MM.1S (cell line): ENCODE data around the gene STK32C.

ENCODE experiments used
- DNase-seq: peaks from one replicate; pipeline ENCODE4 v3.0.0-alpha.2; 2015
- H2AFZ ChIP-seq: fragments of 300-600 bp; sonication (generic); 2 replicates; pipeline ENCODE4 v1.6.0; 2016; ENCODE audit warnings: antibody characterized with exemption, low read length
- H3F3A ChIP-seq: fragments of 300-600 bp; sonication (generic); 2 replicates; pipeline ENCODE4 v1.6.1; 2016; ENCODE audit warnings: mild to moderate bottlenecking, antibody characterized with exemption, low read length, moderate library complexity, mixed read lengths; ENCODE audit not compliant: insufficient read depth
- H3K27ac ChIP-seq: fragments of 300-600 bp; sonication (generic); 2 replicates; pipeline ENCODE4 v1.5.1; 2016; ENCODE audit warnings: mild to moderate bottlenecking, low read length
- H3K27me3 ChIP-seq: fragments of 300-600 bp; sonication (generic); replicated peaks from 2 replicates; pipeline ENCODE4 v1.6.0; 2016; ENCODE audit warnings: low read length; ENCODE audit not compliant: insufficient read depth
- H3K36me3 ChIP-seq: fragments of 300-600 bp; sonication (generic); replicated peaks from 2 replicates; pipeline ENCODE4 v1.6.1; 2016; ENCODE audit warnings: mild to moderate bottlenecking, low read length, mixed read lengths; ENCODE audit not compliant: insufficient read depth
- H3K4me1 ChIP-seq: fragments of 300-600 bp; sonication (generic); 2 replicates; pipeline ENCODE4 v1.6.1; 2016; ENCODE audit warnings: low read length, mixed read lengths
- H3K4me2 ChIP-seq: fragments of 300-600 bp; sonication (generic); 2 replicates; pipeline ENCODE4 v1.6.0; 2016; ENCODE audit warnings: low read depth, low read length
- H3K4me3 ChIP-seq: fragments of 300-600 bp; sonication (generic); 2 replicates; pipeline ENCODE4 v1.5.1; 2016; ENCODE audit warnings: low read length, mixed read lengths
- H3K79me2 ChIP-seq: fragments of 300-600 bp; sonication (generic); 2 replicates; pipeline ENCODE4 v1.6.1; 2016; ENCODE audit warnings: mixed run types, low read length, mixed read lengths
- H3K9ac ChIP-seq: fragments of 300-600 bp; sonication (generic); 2 replicates; pipeline ENCODE4 v1.6.1; 2016; ENCODE audit warnings: low read length, mixed read lengths
- H3K9me2 ChIP-seq: fragments of 300-600 bp; sonication (generic); replicated peaks from 2 replicates; pipeline ENCODE4 v1.6.1; 2016; ENCODE audit warnings: mild to moderate bottlenecking, low read length, mixed read lengths; ENCODE audit not compliant: insufficient read depth
- H3K9me3 ChIP-seq: fragments of 300-600 bp; sonication (generic); replicated peaks from 2 replicates; pipeline ENCODE4 v1.6.1; 2016; ENCODE audit warnings: mild to moderate bottlenecking, low read length, mixed read lengths; ENCODE audit not compliant: insufficient read depth
- H4K20me1 ChIP-seq: fragments of 300-600 bp; sonication (generic); 2 replicates; pipeline ENCODE4 v1.6.1; 2016; ENCODE audit warnings: mild to moderate bottlenecking, low read length, moderate library complexity, mixed read lengths; ENCODE audit not compliant: insufficient read depth
- CTCF ChIP-seq: fragments of 300-600 bp; sonication (generic); IDR thresholded peaks from 2 replicates; pipeline ENCODE4 v1.5.1; 2016; ENCODE audit warnings: antibody characterized with exemption, low read length, mixed read lengths
- EZH2 ChIP-seq: fragments of 300-600 bp; sonication (generic); optimal IDR thresholded peaks from 2 replicates; pipeline ENCODE3; 2017; ENCODE audit warnings: low read depth, mild to moderate bottlenecking, antibody characterized with exemption, low read length, mixed read lengths
- EZH2phosphoT487 ChIP-seq: fragments of 300-600 bp; sonication (generic); IDR thresholded peaks from 2 replicates; pipeline ENCODE4 v1.6.1; 2018; ENCODE audit warnings: antibody characterized with exemption, low read length

Gene STK32C

GRCh38 chr10:132238371-132239125 is 69.2 kb downstream of the STK32C start:
- H3K79me2 ChIP-seq, result no peaks in the 10 kb centered on the region
- H3K9me3 ChIP-seq, result no peaks in the 10 kb centered on the region
- H3K36me3 ChIP-seq, result no peaks in the 10 kb centered on the region
- H3K4me3 ChIP-seq, result no peak overlapping the region
- no peak overlapping the region for H2AFZ ChIP-seq
- no peak for DNase-seq
- H3K27ac ChIP-seq, result no peak overlapping the region
- no peak overlapping the region for H3K4me2 ChIP-seq
- H4K20me1 ChIP-seq, result no peaks in the 10 kb centered on the region
- H3F3A ChIP-seq, result no peaks in the 10 kb centered on the region
- no peaks in the 10 kb centered on the region for H3K4me1 ChIP-seq
- H3K9ac ChIP-seq, result no peak overlapping the region
- H3K9me2 ChIP-seq, result no peaks in the 10 kb centered on the region
- TF ChIP-seq EZH2phosphoT487 (no peak), EZH2 (no peak), CTCF (no peak)
- no peaks in the 10 kb centered on the region for H3K27me3 ChIP-seq

DNA sequence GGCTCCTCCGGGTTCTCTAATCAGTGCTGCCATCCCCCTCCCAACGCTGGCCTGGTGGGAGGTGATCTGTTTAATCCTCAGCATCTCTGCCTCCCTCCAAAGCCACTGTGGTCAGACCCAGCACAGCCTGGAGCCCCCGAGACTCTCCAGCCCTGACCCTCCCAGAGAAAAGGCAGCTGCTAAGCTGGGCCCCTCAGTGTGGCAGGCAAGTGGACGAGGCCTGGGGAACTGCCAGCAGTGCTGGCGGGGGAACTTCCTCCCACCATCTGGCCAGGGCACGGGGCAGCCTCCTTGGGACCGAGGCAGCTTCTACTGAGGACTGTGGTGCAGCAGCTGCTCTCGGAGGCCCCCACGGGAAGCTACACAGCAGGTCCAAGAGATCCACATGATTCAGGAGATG is 69.9 kb downstream of the STK32C start:
- H3K9me3 ChIP-seq, result no peaks in the 10 kb centered on the region
- no peak overlapping the region for H3K9ac ChIP-seq
- H3K4me1 ChIP-seq, result no peaks in the 10 kb centered on the region
- H3K4me2 ChIP-seq, result no peak overlapping the region
- no peaks in the 10 kb centered on the region for H3K27me3 ChIP-seq
- TF ChIP-seq EZH2 (no peak), CTCF (no peak), EZH2phosphoT487 (no peak)
- H3K79me2 ChIP-seq, result no peaks in the 10 kb centered on the region
- no peak overlapping the region for H3K27ac ChIP-seq
- no peaks in the 10 kb centered on the region for H3F3A ChIP-seq
- H3K36me3 ChIP-seq, result no peaks in the 10 kb centered on the region
- H4K20me1 ChIP-seq, result no peaks in the 10 kb centered on the region
- H3K9me2 ChIP-seq, result no peaks in the 10 kb centered on the region
- H3K4me3 ChIP-seq, result no peak overlapping the region
- H2AFZ ChIP-seq, result no peak overlapping the region
- no peak for DNase-seq

DNA sequence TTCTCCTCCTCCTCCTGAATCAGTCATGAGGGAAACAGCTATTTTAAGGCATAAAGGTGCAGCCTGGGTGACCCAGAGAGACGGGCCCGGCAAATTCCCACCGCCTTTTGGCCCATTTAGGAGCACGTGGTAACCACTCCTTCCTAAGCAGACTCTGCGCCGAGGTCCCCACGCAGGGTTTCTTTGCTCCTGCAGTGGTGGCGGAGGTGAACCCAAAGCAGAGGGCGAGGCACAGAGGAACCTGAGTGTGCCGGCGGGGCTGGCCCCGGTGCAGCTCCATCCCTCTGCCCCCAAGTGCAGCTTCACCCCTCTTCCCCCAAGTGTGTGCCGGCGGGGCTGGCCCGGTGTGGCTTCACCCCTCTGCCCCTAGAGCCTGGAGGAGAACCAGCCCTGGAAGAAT is 70.4 kb downstream of the STK32C start:
- Histone ChIP-seq H3K9me2 (no peaks in the 10 kb centered on the region), H4K20me1 (no peaks in the 10 kb centered on the region), H2AFZ (no peak overlapping the region), H3K27me3 (no peaks in the 10 kb centered on the region), H3K4me1 (no peaks in the 10 kb centered on the region), H3K36me3 (no peaks in the 10 kb centered on the region), H3K4me3 (no peak overlapping the region), H3K9ac (no peak overlapping the region), H3F3A (no peaks in the 10 kb centered on the region), H3K79me2 (no peaks in the 10 kb centered on the region), H3K27ac (no peak overlapping the region), H3K4me2 (no peak overlapping the region), H3K9me3 (no peaks in the 10 kb centered on the region)
- TF ChIP-seq EZH2phosphoT487 (no peak), EZH2 (no peak), CTCF (no peak)
- no peak for DNase-seq
